Liver (tissue), 3 donors: Measurements from ENCODE around the gene CELA2A.

Experiments
- CTCF ChIP-seq: fragments of 150-350 bp; IDR thresholded peaks from 2 replicates; pipeline ENCODE4 v1.5.1; 2017; ENCODE audit warnings: improper control_type of control experiment, low read depth, low read length; ENCODE audit not compliant: missing input control
- EGR1 ChIP-seq, 2 donors: IDR thresholded peaks; 2 replicates each; pipeline ENCODE4 v1.6.1; 2016 to 2018; ENCODE audit warnings: antibody characterized with exemption in 2 of 2, low read depth in 2 of 2
- MAX ChIP-seq: IDR thresholded peaks from 2 replicates; pipeline ENCODE4 v1.6.1; 2016; ENCODE audit warnings: antibody characterized with exemption
- RAD21 ChIP-seq, 2 donors: IDR thresholded peaks; 2 replicates each; pipeline ENCODE4 v1.6.1; 2016; ENCODE audit warnings: antibody characterized with exemption in 2 of 2, mild to moderate bottlenecking in 2 of 2
- SP1 ChIP-seq: IDR thresholded peaks from 2 replicates; pipeline ENCODE4 v1.6.1; 2018; ENCODE audit warnings: antibody characterized with exemption, mild to moderate bottlenecking
- TAF1 ChIP-seq: conservative IDR thresholded peaks from 2 replicates; pipeline ENCODE4 v1.6.1; 2016; ENCODE audit warnings: antibody characterized with exemption, mild to moderate bottlenecking
- ZBTB33 ChIP-seq: IDR thresholded peaks from 2 replicates; pipeline ENCODE4 v1.6.1; 2016; ENCODE audit warnings: antibody characterized with exemption
- donor health status: healthy.
- donor health status: healthy.

DNA sequence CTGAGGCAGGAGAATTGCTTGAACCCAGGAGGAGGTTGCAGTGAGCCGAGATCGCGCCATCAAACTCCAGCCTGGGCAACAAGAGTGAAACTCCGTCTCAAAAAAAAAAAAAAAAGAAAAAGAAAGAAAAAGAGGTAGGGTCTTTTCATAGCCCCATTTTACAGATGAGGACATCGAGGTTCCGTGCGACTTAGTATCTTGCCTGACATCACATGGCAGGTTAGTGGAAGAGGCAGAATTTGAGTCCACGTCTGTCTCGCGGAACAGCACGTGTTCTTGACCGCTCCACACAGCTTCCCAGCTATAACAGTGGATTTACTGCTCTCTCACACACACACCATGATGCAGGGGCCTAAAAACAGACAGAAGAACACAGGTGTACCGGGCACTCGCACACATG is 17.2 kb upstream of the CELA2A start:
- TF ChIP-seq SP1: no peak
- TF ChIP-seq CTCF: no peak
- TF ChIP-seq EGR1 (IDR thresholded peaks at IDR 0.05; ENCODE audit: low read depth in 2 of 2): no peak
- no peak for TF ChIP-seq RAD21 (IDR thresholded peaks at IDR 0.05)
- no peak for TF ChIP-seq TAF1
- no peak for TF ChIP-seq MAX
- no peak for TF ChIP-seq ZBTB33
